Fibroblast of mammary gland (primary cell): ENCODE results near the gene FOXN3.
A peak's percentile ranks its signal among the peaks of the same experiment; 100 is the strongest.

Experiments
- DNase-seq: peaks from one replicate; pipeline ENCODE4 v3.0.0-alpha.2; 2010; ENCODE audit warnings: low read depth
- H3K4me3 ChIP-seq: 2 replicates; pipeline ENCODE4 v1.5.1; 2011; ENCODE audit warnings: low read depth, mild to moderate bottlenecking, low read length, moderate library complexity; ENCODE audit not compliant: control insufficient read depth
- CTCF ChIP-seq: conservative IDR thresholded peaks from 2 replicates; pipeline ENCODE4 v1.5.1; 2011; ENCODE audit warnings: low read depth, low read length, inconsistent platforms; ENCODE audit not compliant: control insufficient read depth, insufficient read depth

The FOXN3 gene

GRCh38 chr14:89142366-89142765 is 274.7 kb downstream of the FOXN3 start:
- DNase-seq, result no peak
- TF ChIP-seq CTCF, result no peak
- H3K4me3 ChIP-seq, result no peak overlapping the region

- no peak overlapping the region for H3K4me3 ChIP-seq
- DNase-seq, result no peak
- TF ChIP-seq CTCF, result no peak
Measured at GRCh38 chr14:89141862-89142261, 275.2 kb downstream of the FOXN3 start.

- DNase-seq, result no peak
- H3K4me3 ChIP-seq, result no peak overlapping the region
- no peak for TF ChIP-seq CTCF
Measured at GRCh38 chr14:89140326-89140725, 276.7 kb downstream of the FOXN3 start.

- TF ChIP-seq CTCF, result no peak
- no peak overlapping the region for H3K4me3 ChIP-seq
- no peak for DNase-seq
Measured at GRCh38 chr14:89139404-89140247, 277.4 kb downstream of the FOXN3 start.

GRCh38 chr14:89138846-89139245 is 278.2 kb downstream of the FOXN3 start:
- H3K4me3 ChIP-seq, result no peak overlapping the region
- no peak for TF ChIP-seq CTCF
- DNase-seq, result no peak

- peak; percentile 97 for DNase-seq
- no peak for TF ChIP-seq CTCF
- H3K4me3 ChIP-seq, result no peak overlapping the region
Measured at GRCh38 chr14:89137526-89138163, 279.4 kb downstream of the FOXN3 start.
